Uterus (tissue), 2 donors: ENCODE measurements around the gene SOCS2.

Source experiments
- POLR2A ChIP-seq, 2 donors: fragments of 450-650 bp; IDR thresholded peaks; one replicate each; pipeline ENCODE4 v1.6.1; 2016; ENCODE audit warnings: antibody characterized with exemption in 2 of 2, mild to moderate bottlenecking in 1 of 2, moderate library complexity in 1 of 2
- TF ChIP-seq, protein P1 (sequence below), 4 experiments: fragments of 200-600 bp in 2 of 4; fragments of 450-650 bp in 2 of 4; sonication (generic) in 2 of 4; IDR thresholded peaks; one replicate each; pipeline ENCODE4 v1.5.1; 2016 to 2019; ENCODE audit warnings: antibody characterized with exemption in 4 of 4, mild to moderate bottlenecking in 2 of 4, moderate library complexity in 1 of 4

DNA sequence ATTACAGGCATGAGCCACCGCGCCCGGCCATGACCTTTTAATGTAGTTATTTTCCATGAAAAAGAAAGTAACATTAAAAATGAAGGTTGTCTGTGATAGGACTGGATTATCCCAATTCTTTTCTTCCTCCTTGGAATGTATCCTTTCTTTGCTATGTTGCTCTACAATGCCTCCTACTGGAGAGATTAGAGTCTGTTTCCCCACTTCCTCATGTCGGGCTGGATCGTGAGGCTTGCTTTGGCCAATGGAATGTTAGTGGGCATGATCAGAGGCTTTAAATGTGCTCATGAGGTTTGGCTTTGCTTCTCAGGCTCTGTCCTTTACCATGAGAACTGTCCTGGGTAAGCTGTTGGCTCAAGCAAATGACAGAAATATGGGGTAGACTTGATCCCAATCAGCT is 34.7 kb upstream of the SOCS2 start:
- TF ChIP-seq, protein P1, sequence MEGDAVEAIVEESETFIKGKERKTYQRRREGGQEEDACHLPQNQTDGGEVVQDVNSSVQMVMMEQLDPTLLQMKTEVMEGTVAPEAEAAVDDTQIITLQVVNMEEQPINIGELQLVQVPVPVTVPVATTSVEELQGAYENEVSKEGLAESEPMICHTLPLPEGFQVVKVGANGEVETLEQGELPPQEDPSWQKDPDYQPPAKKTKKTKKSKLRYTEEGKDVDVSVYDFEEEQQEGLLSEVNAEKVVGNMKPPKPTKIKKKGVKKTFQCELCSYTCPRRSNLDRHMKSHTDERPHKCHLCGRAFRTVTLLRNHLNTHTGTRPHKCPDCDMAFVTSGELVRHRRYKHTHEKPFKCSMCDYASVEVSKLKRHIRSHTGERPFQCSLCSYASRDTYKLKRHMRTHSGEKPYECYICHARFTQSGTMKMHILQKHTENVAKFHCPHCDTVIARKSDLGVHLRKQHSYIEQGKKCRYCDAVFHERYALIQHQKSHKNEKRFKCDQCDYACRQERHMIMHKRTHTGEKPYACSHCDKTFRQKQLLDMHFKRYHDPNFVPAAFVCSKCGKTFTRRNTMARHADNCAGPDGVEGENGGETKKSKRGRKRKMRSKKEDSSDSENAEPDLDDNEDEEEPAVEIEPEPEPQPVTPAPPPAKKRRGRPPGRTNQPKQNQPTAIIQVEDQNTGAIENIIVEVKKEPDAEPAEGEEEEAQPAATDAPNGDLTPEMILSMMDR (IDR thresholded peaks at IDR 0.05): no peak
- no peak for TF ChIP-seq POLR2A (IDR thresholded peaks at IDR 0.05)
